ENCODE data around the gene COL6A1. TPM values are rescaled to one million over a fixed set of nuclear protein-coding genes. Genes with fewer than 3 reads are reported as not detected.

Gene COL6A1
- total and polyA plus RNA-seq, 2 of the 4 experiments (the other 2 are of a cell fraction) = 173 to 1,578 TPM

GRCh38 chr21:46007492-46007868 lies 25.9 kb downstream of the COL6A1 start:
- Histone ChIP-seq H3K4me3 (ENCODE audit: insufficient read depth, low read depth, low read length) (no peak overlapping the region), H3K4ac (ENCODE audit: low read depth, low read length) (no peak overlapping the region), H3K4me2 (ENCODE audit: low read depth, low read length) (no peak overlapping the region), H4K8ac (ENCODE audit: low read depth in 2 of 2, low read length in 2 of 2) (no peak overlapping the region), H2BK5ac (ENCODE audit: low read depth, low read length, poor library complexity, severe bottlenecking) (no peak overlapping the region), H4K5ac (ENCODE audit: low read depth, low read length) (no peak overlapping the region), H3K36me3 (ENCODE audit: control insufficient read depth, insufficient read depth, low read length) (peaks cover 28% of the 10 kb centered on the region), H3K14ac (replicated peaks; ENCODE audit: low read depth, low read length) (no peak overlapping the region), H4K20me1 (ENCODE audit: insufficient read depth, low read length) (peaks cover 21% of the 10 kb centered on the region), H3K79me1 (ENCODE audit: low read depth in 1 of 2, low read length in 2 of 2) (peaks cover 0 to 6% of the 10 kb centered on the region in 2 experiments; a peak in 1 of 4 replicates), H3K23ac (ENCODE audit: low read depth, low read length) (no peak overlapping the region), H3K4me1 (ENCODE audit: control insufficient read depth, insufficient read depth, low read length) (no peaks in the 10 kb centered on the region), H4K91ac (ENCODE audit: insufficient read depth, low read depth, low read length) (no peak overlapping the region), H3K27ac (ENCODE audit: insufficient read depth, low read length) (no peak overlapping the region), H2AFZ (replicated peaks; ENCODE audit: low read length, poor library complexity) (no peak overlapping the region), H3K9ac (ENCODE audit: low read depth, low read length) (no peak overlapping the region), H3K56ac (ENCODE audit: extremely low read depth, insufficient read depth, low read length) (no peak overlapping the region), H2BK20ac (ENCODE audit: low read depth, low read length) (no peak overlapping the region), H3K9me1 (ENCODE audit: insufficient read depth, low read length) (no peaks in the 10 kb centered on the region), H3K27me3 (ENCODE audit: control insufficient read depth, insufficient read depth, low read length) (no peaks in the 10 kb centered on the region; the same call in 1 of the 2 replicates), H2AK9ac (replicated peaks; ENCODE audit: low read depth, low read length, poor library complexity) (peak overlapping the region; percentile 55), H3K9me3 (ENCODE audit: control insufficient read depth, insufficient read depth, low read length) (peaks cover 6% of the 10 kb centered on the region; the same call in 1 of the 2 replicates), H2BK15ac (ENCODE audit: low read depth, low read length) (no peak overlapping the region), H2AK5ac (ENCODE audit: low read depth, low read length) (peak overlapping the region; percentile 73; the same call in 1 of the 2 replicates), H2BK120ac (ENCODE audit: low read depth, low read length) (no peak overlapping the region), H3K18ac (ENCODE audit: low read depth, low read length) (no peak overlapping the region)
- TF ChIP-seq BHLHE40 (IDR thresholded peaks at IDR 0.05; ENCODE audit: low read depth, low read length) = no peak
- BruUV-seq (replicated peaks) = no TSS peak
- ChIA-PET CTCF (no interaction called here), POLR2A (ENCODE audit: unreplicated experiment) (no interaction called here)
- in situ Hi-C loops (cut with MboI; ENCODE audit: low sequenced_read_pairs) (no loop called here), intact Hi-C loops (cut with micrococcal nuclease) (no loop called here), dilution Hi-C loops (cut with HindIII; ENCODE audit: low sequenced_read_pairs, unreplicated experiment) (no loop called here)
- DNase-seq = no peak
- WGBS, 2 experiments (ENCODE audit: extremely low coverage in 2 of 2, insufficient read length in 1 of 2) = 50% methylated on average over 2 of the region's 4 CpGs; no CpG with 5 or more reads in 1 of the 2 experiments
- ATAC-seq (ENCODE audit: low read depth) = no peak

Measured in IMR-90 (cell line).